GM21786 (cell line): Measurements from ENCODE around the gene FAM117A.

ENCODE experiments used
- ATAC-seq: cut with Tn5 transposase; IDR thresholded peaks from one replicate; pipeline ENCODE4 v1.9.1; 2021; ENCODE audit not compliant: unreplicated experiment

FAM117A gene

GRCh38 chr17:49715216-49715615 lies 48.7 kb downstream of the FAM117A start:
- ATAC-seq: no peak

DNA sequence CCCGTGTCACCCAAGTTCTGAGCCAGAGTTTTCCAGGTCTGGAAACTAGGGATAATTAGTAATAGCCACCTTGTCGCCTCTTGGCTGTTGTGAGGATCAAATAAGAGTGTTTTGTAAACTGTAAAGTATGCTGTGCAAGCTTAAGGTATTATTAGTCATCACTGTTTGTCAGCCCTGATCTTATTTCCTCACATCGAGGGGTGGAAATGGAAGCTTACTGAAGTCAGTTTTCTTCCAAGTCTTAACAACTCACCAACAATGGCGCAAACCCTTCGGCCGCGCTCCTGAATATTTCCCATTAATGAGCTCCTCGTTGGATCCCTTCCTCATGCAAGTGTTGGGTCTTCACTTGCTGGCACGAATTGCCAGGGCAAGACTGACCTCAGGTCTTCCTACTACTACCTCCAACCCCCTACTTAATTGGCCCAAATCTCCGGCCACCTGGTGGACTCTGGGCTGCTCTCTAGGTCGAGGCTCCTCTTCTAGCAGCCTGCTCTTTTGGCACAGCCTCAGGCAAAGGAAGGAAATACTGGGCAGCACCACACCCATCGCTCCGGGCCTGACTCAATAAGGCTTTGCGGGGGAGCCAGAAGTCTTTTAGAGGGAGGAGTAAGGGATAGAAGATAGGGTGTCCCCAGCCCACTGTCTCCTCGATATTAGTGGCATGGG lies 55.3 kb downstream of the FAM117A start:
- ATAC-seq: no peak

DNA sequence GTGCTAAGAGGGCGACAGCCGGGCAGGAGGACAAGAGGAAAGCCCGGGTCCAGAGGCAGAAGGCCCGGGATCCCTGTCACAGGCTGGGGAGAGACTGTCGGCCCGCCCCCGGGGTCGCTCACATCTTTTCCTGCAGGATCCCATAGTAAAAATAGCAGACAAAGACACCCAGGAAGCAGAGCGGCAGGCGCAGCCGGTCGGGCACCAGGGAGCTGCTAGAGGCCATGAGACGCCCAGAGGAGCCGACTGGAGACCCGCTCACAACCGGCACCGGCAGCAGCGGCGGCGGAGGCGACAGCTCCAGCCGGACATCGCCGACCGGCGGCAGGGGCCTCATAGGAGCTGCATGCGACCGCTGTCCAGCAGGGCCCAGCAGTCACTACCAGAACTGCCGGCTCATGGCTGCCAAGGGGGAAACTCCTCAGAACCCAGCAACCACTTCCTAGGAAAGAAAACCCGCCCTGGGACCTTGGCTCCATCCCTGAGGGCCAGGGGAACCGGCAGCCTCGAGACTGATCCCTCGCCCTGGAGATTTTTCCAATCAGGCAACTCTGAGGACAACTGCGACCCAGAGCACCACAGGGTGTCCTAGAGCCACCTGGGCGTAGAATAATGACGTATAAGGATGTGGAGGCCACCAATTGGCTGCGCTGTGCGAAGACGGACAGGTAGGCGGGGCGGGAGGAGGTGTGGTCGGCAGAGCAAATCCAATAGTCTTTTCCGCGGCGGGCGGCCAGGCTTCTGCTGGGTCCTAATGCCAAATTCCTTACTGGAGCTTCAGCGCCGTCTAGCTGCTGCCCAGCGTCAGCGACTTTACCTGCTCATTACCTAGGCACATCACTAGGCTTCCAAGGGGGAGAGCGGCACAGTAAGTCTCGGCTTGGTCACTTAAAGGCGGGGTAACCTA lies 56.1 kb downstream of the FAM117A start, which contains the start of gene SLC35B1:
SLC35B1 (minus strand) TSS at position 357 of the 907 bp plus-strand sequence; CDS start at position 226, 131 bp downstream.
- ATAC-seq: peak; percentile 91

DNA sequence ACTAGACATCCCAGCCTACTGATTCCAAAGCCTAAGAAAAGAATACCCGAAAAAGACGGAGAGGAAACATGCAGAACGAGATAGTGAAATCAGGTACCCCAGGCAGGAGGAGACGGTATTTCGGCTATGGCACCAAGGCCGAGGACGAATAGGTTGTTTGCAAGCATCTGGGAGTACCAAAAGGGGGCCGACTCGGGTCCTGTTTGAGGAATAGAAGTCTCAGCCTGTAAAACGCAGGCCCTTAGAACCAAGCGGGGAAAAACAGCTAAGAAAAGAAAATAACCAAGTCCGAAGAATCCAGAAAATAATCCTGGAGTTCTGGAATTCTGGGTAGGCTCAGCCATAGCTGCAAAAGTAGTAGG lies 56.7 kb downstream of the FAM117A start:
- ATAC-seq: no peak

DNA sequence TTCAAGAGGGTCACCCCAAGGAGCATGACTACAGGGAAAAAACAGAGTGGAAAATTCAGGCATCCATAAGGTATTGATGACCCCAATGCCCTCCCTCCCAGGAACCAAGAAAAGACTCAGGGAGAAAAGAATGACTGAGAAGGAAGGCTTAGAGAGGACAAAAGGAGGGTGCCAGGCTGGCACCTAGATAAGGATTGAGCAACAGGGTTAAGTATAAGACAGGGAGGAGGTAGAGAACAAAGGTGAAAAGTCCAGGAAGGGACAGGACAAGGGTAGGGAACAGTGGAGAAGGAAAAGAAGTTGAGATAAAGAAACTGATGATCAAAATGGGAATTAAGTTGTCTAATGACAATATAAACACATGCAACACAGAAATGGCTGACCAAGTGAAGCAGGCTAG lies 58.7 kb downstream of the FAM117A start:
- no peak for ATAC-seq

DNA sequence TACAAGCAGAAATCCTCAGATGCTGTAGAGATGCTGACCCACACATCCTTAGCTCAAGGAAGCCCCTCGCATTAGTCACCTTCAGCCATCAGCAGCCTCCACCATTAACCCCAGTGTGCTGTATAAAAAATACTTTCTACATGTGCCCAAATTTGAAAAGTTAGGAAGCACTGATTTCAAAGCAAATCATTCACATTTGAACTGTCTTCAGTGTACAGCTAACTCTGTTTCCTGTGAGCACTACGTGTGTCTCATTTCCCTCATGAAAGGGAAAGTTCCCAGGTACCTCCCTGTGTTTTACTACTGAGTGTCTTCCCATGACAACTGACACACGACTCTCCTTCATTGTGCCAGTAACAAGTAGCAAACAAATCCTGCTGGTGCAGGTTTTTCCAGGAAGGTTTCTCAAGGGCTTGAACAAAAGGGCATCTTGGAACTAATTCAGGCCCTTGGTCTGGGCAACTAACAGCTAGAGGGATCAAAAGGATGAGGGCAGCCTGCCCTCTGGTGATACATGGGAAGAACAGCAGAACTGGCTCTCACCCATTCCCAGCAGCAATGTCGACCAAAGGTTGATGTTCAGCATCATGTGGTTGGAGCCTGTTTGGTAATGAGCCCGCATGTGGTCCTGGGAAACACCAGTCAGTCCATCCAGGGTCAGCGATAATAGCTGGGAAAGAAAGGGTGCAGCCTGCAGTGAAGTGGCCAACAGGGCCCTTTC lies 60.2 kb downstream of the FAM117A start:
- ATAC-seq: no peak

DNA sequence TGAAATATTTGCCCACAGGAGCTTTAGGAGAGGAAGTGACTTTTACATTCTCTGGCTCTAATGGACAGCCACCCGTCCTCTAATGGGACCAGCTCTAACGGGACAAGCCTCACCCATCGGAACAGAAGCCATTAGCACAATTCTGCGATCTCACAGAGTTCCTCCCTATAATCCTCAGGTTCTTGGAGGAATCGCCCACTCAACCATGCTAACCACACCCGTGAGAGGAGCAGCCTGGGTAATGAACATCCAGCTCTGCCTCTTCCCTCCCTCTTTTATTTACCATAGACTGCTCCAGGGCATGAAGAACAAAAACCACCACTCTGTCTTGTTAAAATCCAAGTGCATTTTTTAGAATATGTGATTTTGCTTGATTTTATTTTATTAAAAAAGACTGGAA lies 63.0 kb downstream of the FAM117A start:
- no peak for ATAC-seq

DNA sequence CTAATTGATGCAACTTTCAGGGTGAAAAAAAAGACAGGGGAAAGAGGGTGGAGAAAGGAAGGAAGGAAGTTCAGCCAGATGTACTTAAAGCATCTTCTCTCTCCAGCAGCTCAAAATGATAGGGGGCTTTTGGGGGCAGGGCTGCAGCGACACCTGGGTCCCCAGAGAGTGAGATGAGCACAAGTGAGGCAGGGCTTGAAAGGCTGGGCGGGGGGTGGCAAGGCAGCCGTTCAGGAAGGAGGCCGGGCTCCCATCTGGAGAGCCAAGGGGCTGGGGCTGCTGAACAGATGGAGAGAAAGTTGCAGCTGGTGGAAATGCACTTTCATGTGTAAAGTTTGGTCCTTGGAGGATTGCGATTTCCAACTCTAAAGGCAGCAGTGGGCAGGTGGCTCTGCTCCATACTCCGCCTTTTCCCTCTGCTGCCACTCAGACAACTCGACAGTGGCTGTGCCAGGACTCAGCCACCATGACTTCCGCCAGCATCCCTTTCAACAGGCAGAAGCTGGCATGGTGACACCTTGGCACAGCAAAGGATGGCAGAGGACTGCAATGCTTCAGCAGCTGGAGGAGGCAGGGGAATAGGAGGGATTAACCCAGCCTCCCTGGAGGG lies 63.9 kb downstream of the FAM117A start:
- no peak for ATAC-seq

GRCh38 chr17:49698005-49698404 lies 65.9 kb downstream of the FAM117A start:
- ATAC-seq: no peak

DNA sequence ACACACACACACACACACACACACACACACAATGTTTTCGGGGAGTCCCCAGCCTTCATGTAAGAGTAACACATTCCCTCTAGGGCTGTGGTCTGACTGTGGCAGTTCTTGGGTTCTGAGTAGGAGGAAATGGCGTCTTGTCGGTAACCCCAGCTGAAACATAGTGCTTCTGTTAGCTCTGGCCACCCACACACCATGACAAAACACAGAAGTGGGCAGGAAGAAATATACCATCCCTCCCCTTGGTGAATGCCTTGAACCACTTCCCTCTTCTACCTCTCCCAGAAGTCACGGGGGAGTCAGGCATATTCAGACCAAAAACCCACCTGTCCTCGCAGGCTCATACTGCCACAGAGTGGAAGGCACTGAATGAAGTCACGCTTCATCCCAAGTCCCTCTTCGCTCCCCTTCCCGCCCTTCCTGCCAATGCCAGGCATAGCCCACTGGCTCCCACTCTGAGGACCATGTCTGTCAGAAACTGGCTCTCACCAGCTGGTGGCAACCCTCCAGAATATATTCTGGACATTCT lies 67.6 kb downstream of the FAM117A start:
- no peak for ATAC-seq

GRCh38 chr17:49695698-49696232 lies 68.2 kb downstream of the FAM117A start:
- ATAC-seq: no peak

DNA sequence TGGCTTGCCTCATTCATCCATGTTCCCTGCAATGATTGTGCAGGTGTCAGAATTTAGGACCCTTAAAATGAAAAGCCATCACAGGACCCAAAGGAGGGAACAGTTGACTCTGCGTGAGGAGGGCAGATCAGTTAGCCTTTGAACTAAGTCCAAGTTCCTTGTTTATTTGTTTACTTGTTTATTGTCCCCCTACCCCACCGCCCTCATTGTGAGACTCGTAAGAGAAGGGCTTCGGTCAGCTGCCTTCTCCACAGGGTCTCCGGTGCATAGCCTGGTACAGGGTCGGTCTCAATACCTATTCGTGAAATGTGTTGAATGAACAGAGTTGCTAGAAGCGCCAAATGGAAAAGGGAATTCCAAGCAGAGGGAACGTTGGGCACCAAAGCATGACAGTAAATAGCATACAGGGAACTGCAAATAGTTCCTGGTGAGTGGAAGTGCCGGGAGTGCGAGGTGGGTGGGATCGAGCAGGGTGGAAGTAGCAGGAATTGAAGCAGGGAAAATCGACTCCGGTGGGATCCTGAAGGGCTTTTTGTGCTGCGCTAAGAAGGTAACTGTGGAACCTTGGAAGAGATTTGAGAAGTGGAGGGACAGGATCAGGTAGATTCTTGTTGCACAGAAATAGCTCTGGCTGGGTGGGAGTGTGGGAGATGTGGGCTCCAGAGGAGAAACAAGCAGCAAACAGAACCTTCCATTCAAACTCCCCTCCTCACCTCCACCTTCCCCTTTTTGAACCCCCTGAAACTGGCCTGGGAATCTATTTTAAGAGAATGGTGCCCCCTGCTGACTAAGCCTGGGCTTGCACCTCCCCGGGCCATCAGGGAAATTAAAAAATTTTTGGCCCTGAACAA lies 68.9 kb downstream of the FAM117A start:
- no peak for ATAC-seq

GRCh38 chr17:49692751-49693150 lies 71.2 kb downstream of the FAM117A start:
- no peak for ATAC-seq

GRCh38 chr17:49691677-49692191 lies 72.2 kb downstream of the FAM117A start:
- no peak for ATAC-seq

DNA sequence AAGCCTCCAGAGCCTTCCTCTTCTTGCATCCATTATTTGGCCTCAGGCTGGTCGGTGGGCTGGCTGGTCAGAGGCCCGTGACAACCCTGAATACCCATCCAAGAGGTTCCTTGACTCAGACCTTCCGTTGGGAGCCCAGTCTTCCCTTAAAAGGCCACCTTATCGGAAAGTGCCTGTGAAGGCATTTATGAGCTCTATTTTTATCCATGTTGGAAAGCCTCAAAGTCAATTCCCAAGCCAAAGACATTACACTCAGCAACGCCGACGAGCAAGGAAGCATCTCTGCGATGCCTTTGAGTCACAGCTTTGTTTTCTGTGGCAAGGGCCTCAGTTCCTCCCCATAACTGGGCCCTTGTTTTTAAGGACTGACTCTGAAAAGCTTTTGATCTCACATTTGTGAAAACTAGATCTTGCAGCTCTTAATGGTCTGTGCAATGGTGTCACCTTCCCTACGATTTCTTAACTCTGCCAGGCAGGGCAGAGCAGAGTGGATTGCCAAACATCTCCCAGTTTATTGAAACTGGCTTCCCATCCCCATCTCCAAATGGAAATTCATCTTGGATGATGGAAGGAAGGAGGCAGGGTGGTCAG lies 72.8 kb downstream of the FAM117A start:
- ATAC-seq: no peak

DNA sequence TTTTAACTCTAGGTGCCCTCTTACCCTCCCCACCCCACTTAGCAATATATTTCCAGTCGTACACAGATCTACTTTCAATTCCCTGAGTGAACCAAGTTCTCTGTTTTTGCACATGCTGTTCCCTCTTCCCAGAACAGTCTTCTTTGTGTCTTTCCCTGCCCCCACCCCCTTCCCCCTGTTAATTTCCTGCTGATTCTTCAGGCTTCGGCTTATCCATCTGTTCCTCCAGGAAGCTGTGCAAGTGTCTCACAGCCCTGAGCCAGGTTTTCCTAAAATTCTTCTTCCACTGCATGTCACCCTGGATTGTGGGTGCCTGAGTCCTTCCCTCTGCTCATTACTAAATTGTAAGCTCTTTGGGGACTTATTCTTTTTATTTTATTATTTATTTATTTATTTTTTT lies 73.7 kb downstream of the FAM117A start:
- no peak for ATAC-seq

DNA sequence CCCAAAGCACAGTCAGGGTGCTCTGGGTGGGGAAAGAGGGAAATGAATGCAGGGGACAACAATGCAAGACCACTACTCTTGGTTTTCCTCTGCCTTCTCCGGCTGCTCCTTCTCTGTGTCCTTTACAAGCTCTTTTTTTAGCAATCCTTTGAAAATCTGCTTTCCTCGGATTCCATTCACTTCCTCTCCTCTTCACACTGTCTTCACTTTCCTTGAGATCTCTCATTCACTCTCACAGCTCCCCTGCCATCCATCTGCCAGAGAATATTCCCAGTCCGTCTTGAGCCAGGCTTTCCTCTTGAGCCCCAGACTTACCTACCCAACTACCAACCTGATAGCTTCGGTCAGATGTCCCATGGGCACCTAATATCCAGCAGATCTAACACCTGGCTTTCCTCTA lies 75.1 kb downstream of the FAM117A start:
- ATAC-seq: no peak

DNA sequence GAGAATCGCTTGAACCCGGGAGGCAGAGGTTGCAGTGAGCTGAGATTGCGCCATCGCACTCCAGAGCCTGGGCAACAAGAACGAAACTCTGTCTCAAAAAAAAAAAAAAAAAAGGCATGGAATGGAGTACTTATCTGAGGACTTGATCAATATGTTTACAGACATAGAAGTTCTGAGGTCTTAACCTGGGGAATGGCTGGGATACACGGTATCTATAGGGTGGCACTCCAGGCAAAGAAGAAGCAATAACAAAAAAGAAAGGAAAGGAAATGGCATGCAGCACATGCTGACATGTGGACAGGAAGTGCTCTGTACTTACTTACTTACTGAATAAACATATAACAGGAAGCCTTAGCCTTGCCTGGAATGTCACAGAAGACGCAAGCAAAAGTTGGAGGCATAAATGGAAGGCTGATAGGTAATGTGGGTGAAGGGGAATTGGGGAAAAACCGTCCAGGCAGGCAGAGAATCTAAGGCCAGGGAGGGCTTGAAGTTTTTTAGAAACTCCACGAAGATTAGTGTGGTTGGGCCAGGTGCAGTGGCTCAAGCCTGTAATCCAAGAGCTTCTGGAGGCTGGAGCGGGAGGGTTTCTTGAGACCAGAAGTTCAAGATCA lies 75.9 kb downstream of the FAM117A start:
- ATAC-seq: no peak
